Neutrophil (primary cell): Measurements from ENCODE around the gene SPAG6.
"Not testable (repeated sequence)": the region's sequence is repeated elsewhere in the genome, so short reads cannot be mapped to it uniquely, and the experiment has no call there.

Experiments used
- H3K27ac ChIP-seq: fragments of 200-600 bp; sonication (generic); 2 replicates; pipeline ENCODE4 v1.5.1; 2016; ENCODE audit warnings: mild to moderate bottlenecking, moderate library complexity
- H3K27me3 ChIP-seq: fragments of 200-600 bp; sonication (generic); 2 replicates; pipeline ENCODE4 v1.6.0; 2016; ENCODE audit warnings: mild to moderate bottlenecking
- H3K36me3 ChIP-seq: fragments of 200-600 bp; sonication (generic); 2 replicates; pipeline ENCODE4 v1.5.1; 2017
- H3K4me1 ChIP-seq, 2 experiments: fragments of 200-600 bp in 1 of 2; sonication (generic) in 1 of 2; 1 replicate in 1 of 2; 2 replicates in 1 of 2; pipeline versions ENCODE4 v1.5.1 to v1.6.1; 2013 to 2016; ENCODE audit warnings: low read depth in 1 of 2, low read length in 1 of 2, mild to moderate bottlenecking in 1 of 2, moderate library complexity in 1 of 2; ENCODE audit not compliant: control insufficient read depth in 1 of 2, insufficient read depth in 1 of 2
- H3K4me3 ChIP-seq, 2 experiments: fragments of 200-600 bp in 1 of 2; sonication (generic) in 1 of 2; 1 replicate in 1 of 2; 2 replicates in 1 of 2; pipeline ENCODE4 v1.5.1; 2013 to 2016; ENCODE audit warnings: low read depth in 1 of 2, low read length in 1 of 2, mild to moderate bottlenecking in 1 of 2, moderate library complexity in 1 of 2
- H3K9me3 ChIP-seq: fragments of 200-600 bp; sonication (generic); 2 replicates; pipeline ENCODE4 v1.5.1; 2016
- CTCF ChIP-seq: fragments of 200-600 bp; sonication (generic); IDR thresholded peaks from 2 replicates; pipeline ENCODE4 v1.5.1; 2016; ENCODE audit warnings: antibody characterized with exemption

SPAG6 gene

GRCh38 chr10:22309180-22310000 lies 35.9 kb upstream of the SPAG6 start:
- Histone ChIP-seq H3K36me3 (no peaks in the 10 kb centered on the region), H3K4me3 (no peak overlapping the region), H3K27ac (no peak overlapping the region), H3K4me1 (no peaks in the 10 kb centered on the region), H3K9me3 (no peaks in the 10 kb centered on the region), H3K27me3 (no peaks in the 10 kb centered on the region)
- no peak for TF ChIP-seq CTCF

- H3K9me3 ChIP-seq, H3K27ac ChIP-seq, H3K27me3 ChIP-seq, H3K4me1 ChIP-seq, H3K4me3 ChIP-seq, H3K36me3 ChIP-seq: not testable (repeated sequence)
Observed at GRCh38 chr10:22310012-22310411, 35.3 kb upstream of the SPAG6 start.

GRCh38 chr10:22310928-22311327 lies 34.4 kb upstream of the SPAG6 start:
- Histone ChIP-seq H3K4me3 (no peak overlapping the region), H3K9me3 (no peaks in the 10 kb centered on the region), H3K27me3 (no peaks in the 10 kb centered on the region), H3K4me1 (peaks cover 14% of the 10 kb centered on the region in 2 experiments), H3K27ac (no peak overlapping the region), H3K36me3 (no peaks in the 10 kb centered on the region)
- no peak for TF ChIP-seq CTCF

- Histone ChIP-seq H3K4me1 (peaks cover 31 to 32% of the 10 kb centered on the region in 2 experiments), H3K4me3 (peak overlapping the region in 1 of 2 experiments; percentile 94)
- no peak for TF ChIP-seq CTCF
Observed at GRCh38 chr10:22314852-22315251, 30.4 kb upstream of the SPAG6 start.

GRCh38 chr10:22315455-22316285 lies 29.6 kb upstream of the SPAG6 start:
- peak overlapping the region; percentile 90 for H3K27ac ChIP-seq
- TF ChIP-seq CTCF: no peak
- H3K4me1 ChIP-seq: peaks cover 36 to 37% of the 10 kb centered on the region in 2 experiments
- peaks cover 10% of the 10 kb centered on the region for H3K27me3 ChIP-seq
- no peaks in the 10 kb centered on the region for H3K36me3 ChIP-seq
- H3K9me3 ChIP-seq: no peaks in the 10 kb centered on the region
- H3K4me3 ChIP-seq: peak overlapping the region; percentile 81 to 94

More at GRCh38 chr10:22314852-22315251, 30.4 kb upstream of the SPAG6 start:
- no peaks in the 10 kb centered on the region for H3K9me3 ChIP-seq
- H3K27ac ChIP-seq: peak overlapping the region; percentile 18
- H3K36me3 ChIP-seq: no peaks in the 10 kb centered on the region
- H3K27me3 ChIP-seq: peaks cover 6% of the 10 kb centered on the region
